ENCODE results near the gene ATP6V1G3.
"Not testable (repeated sequence)": the region's sequence is repeated elsewhere in the genome, so short reads cannot be mapped to it uniquely, and the experiment has no call there.

ATP6V1G3 gene

DNA sequence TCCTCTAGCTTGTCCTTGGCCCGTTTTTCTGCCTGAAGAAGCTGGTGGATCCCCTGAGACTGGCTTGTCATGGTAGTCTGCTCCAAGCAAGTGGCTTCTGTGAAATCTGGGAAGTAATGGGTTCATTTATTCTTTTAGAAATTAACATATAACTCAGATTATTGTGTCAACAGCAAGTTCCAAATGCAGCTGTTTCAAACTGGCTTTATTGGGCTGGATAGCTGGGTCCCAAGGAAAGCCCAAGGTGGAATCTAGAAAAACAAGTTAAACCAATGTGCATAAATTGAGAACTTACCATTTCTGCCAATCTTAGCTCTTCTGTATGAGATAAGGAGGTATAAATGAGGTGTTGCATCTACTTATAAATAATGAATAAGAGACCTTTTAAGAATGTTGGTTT lies at the start of gene ATP6V1G3:
Gene ATP6V1G3 (minus strand): TSS at position 101 of the 400 bp plus-strand sequence. CDS start 30 bp downstream, at position 71.
- no peak for DNase-seq

GRCh38 chr1:198588845-198589244 lies 48.4 kb upstream of the ATP6V1G3 start:
- DNase-seq = no peak

- DNase-seq = no peak
Observed at GRCh38 chr1:198584163-198584562, 43.7 kb upstream of the ATP6V1G3 start.

DNA sequence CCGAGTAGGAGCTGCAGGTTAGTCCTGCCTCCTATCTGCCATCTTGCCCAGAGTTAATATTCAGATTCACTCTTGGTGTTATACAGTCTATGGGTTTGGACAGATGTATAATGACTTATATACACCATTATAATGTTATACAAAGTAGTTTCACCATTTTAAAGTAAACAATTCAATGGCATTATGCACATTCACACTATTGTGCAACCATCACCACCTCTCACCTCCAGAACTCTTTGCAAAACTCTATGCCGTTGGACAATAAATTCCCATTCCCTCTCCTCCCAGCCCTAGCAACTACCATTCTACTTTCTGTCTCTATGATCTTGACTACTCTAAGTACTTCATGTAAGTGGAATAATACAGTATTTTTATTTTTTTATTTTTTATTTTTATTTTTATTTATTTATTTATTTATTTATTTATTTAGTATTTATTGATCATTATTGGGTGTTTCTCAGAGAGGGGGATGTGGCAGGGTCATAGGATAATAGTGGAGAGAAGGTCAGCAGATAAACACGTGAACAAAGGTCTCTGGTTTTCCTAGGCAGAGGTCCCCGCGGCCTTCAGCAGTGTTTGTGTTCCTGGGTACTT lies 42.8 kb upstream of the ATP6V1G3 start:
- not testable (repeated sequence) for DNase-seq

- DNase-seq = no peak
Observed at GRCh38 chr1:198577444-198577843, 37.0 kb upstream of the ATP6V1G3 start.

DNA sequence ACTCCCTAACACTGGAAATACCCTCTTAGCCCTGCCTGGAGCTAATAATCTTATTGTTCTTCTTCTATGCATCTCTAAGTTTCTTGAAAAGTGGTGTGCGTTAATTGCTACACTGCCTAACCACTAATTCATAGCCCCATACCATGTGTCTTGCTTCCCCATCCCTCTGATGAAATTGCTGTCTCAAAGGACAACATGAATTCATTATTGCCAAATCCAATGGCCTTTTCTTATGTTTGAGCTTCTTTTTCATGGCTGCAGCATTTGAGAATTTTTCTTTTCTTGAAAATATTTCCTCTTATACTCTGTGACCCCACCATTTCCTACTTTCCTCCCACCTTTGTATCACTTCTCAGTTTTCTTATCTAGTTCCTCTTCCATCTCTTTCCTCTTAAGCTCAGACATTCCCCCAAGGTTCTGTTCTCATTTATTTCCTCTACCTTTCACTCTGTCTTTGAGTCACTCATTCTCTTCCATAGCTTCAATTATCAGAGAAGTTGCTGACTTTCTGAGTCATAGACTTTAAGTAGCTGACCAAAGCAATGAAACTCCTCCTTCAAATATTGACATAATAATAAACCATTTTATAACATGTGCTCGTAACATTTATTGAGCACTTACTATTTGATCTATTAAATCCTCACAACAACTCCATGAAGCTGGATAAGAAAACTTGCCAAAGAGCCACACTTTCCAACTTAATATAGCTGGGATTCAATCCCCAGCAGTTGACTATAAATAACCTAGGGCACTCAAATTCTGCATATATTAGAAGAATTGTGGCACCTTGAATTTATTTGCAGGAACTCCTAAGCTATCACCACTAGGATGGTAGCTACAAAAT lies 35.5 kb upstream of the ATP6V1G3 start:
- no peak for DNase-seq

- DNase-seq = no peak
Observed at GRCh38 chr1:198575292-198575691, 34.8 kb upstream of the ATP6V1G3 start.

DNA sequence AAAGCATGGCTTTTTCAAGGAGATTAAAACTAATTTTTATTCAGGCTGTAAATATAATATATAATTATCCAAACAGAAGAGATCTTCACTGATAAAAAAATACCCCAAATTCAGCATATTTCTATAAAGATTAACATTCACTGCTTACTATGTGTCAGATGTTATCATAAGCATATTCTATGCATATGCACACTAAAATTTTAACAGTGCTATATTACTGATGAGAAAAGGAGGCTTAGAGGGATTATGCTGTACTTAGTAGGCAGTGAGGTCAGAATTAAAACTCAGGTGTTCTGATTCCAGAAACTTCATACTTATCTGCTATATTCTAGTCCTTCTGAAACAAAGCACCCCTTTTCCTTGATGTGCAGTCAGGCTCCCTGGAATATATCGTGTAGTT lies 33.8 kb upstream of the ATP6V1G3 start:
- DNase-seq = no peak

DNA sequence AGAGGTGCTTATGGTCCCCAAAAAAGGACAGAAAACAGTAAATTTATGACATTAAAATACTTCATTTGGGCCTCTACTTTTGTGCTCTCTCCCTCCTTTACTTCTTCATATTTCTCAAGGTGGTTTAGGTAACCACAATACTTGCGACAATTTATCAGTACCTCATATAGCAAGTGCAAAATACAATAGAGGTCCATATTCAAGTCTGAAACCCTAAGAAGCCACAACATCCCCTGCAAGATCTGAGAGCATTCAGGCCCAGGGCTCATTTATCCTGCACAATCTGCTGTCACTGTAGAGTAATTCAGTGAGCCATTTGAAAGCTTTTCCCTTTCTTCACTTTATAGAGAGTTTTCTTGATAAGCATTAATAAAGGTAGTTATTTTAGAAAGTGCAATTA lies 24.2 kb upstream of the ATP6V1G3 start:
- DNase-seq = no peak

GRCh38 chr1:198564157-198564556 lies 23.7 kb upstream of the ATP6V1G3 start:
- DNase-seq = no peak

- no peak for DNase-seq
Observed at GRCh38 chr1:198563583-198563982, 23.1 kb upstream of the ATP6V1G3 start.

DNA sequence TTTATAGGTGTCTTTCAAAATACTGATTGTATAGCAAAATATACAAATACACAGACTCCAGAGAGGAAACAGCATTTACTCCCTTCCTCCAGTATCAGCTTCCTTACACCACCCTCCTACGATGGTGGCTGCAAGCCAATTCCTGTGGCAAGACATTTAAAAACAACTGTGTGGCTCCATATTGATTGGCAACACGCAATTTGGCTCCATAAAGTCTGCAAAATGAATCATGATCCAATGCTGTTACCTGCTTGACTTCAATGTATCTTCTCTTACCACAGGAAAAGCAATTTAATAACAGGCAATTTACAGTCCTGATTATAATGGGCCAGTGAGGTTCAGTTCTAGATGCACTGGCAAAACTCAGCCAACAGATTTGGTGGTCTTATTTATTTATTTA lies 19.7 kb upstream of the ATP6V1G3 start:
- no peak for DNase-seq

DNA sequence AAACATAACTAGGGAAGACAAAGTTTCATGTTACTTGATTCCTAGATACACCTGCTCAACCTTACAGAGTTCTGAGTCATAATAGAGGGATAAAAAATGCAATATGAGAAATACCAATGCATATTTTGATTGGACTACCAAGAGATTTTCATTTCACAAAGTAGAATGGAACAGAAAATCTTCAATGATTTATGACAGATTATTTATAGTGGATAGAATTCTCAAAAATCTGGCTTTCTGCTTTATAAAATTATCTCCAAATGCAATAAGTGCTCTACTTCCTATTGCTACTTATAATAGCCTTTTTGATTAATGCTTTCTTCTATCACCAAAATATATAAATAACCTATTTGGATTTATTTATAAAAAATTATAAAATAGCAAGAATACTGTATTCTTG lies 18.9 kb upstream of the ATP6V1G3 start:
- no peak for DNase-seq

DNA sequence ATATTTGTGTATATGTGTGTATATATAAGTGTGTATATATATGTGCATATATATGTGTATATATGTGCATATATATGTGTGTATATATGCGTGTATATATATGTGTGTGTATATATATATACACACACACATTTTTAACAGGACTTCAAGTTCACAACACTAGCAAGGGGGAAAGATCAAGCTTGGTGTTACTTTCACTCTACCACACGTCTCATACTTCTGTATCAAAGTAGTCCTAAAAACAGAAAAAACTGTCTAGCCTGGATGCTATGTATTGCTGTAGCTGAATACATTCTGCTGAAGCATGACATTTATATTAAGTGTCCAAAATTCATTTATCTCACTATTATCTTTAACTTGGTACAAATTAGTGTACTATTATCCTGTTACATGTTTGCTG lies 17.9 kb upstream of the ATP6V1G3 start:
- DNase-seq = no peak

DNA sequence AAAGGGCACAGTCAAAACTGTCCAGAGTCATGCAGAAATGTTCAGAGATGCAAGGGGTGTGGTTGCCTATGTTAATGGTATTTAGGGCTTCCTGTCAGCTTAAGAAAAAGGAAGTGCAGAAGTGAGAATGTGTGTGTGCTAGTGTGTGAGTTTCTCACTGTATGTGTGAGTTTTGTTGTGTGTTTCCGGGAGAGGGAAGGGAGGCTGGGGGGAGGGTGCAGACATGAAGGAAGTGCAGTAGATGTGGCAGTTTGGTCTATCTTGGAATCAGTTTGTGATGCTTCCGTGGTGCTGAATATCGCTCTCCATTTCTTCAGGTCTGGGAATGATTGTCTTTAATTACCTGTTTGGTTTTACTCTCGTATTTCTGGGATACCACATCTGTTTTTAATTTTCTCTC lies 16.5 kb upstream of the ATP6V1G3 start:
- DNase-seq = no peak

- no peak for DNase-seq
Observed at GRCh38 chr1:198552668-198553416, 12.4 kb upstream of the ATP6V1G3 start.

GRCh38 chr1:198550941-198551524 lies 10.6 kb upstream of the ATP6V1G3 start:
- DNase-seq = no peak

DNA sequence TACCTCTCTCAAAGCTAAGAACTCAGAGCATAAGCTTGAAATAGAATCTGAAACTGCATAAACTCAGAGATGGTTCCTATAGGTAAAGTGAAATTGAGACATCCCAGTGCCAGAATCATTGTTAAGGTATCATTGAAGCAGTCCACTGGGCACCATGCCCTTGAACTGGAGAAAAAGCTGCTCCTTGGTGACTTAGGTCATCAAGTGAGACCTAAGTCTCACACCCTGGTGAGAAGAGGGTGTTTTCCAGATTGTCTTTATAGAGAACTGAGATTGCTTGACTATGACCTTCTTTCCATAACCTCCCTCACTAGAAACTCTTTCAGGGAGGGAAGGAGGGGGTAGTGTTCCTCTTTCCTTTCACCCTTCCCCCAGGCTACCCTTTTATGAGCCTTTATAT lies 9.4 kb upstream of the ATP6V1G3 start:
- no peak for DNase-seq

GRCh38 chr1:198548890-198549289 lies 8.4 kb upstream of the ATP6V1G3 start:
- no peak for DNase-seq

GRCh38 chr1:198545156-198545555 lies 4.7 kb upstream of the ATP6V1G3 start:
- no peak for DNase-seq

GRCh38 chr1:198544265-198544664 lies 3.8 kb upstream of the ATP6V1G3 start:
- no peak for DNase-seq

GRCh38 chr1:198543670-198544260 lies 3.3 kb upstream of the ATP6V1G3 start:
- no peak for DNase-seq

- no peak for DNase-seq
Observed at GRCh38 chr1:198542632-198543031, 2.2 kb upstream of the ATP6V1G3 start.
